ENCODE data around the gene R3HDM2.
A peak's percentile ranks its signal among the peaks of the same experiment; 100 is the strongest.

Gene R3HDM2

DNA sequence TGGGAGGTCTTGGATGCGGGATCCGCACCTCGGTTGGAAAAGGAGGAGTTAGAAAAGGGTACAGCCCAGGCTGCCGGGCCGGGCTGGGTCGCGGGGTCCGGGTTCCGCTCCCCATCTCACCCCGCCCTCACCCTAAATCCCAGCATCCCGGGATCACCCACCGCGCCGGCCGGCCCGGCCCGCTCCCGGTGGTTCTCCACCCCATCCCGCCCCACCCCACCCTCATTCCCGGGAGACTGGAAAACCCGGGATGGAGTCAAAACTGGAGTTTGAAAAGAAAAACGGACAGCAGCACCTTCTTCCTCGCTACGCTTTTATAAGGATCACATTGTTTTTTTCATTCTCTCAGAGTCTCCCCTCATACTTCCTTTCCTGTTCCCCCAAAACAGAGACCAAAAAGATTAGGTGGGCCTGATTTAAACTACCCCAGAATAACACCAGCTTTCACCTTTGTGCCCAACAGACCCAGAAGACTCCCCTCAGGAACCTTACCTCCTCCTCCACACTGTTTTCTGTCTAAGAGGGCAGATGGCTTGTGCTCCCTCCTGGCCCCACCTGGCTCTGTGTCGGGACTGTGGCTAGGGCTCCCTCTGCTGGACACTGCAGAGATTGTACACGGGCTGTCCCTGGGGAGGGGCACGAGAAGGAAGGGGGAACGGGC, 31.5 kb upstream of the R3HDM2 start:
- TF ChIP-seq, protein P1, sequence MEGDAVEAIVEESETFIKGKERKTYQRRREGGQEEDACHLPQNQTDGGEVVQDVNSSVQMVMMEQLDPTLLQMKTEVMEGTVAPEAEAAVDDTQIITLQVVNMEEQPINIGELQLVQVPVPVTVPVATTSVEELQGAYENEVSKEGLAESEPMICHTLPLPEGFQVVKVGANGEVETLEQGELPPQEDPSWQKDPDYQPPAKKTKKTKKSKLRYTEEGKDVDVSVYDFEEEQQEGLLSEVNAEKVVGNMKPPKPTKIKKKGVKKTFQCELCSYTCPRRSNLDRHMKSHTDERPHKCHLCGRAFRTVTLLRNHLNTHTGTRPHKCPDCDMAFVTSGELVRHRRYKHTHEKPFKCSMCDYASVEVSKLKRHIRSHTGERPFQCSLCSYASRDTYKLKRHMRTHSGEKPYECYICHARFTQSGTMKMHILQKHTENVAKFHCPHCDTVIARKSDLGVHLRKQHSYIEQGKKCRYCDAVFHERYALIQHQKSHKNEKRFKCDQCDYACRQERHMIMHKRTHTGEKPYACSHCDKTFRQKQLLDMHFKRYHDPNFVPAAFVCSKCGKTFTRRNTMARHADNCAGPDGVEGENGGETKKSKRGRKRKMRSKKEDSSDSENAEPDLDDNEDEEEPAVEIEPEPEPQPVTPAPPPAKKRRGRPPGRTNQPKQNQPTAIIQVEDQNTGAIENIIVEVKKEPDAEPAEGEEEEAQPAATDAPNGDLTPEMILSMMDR (conservative IDR thresholded peaks at IDR 0.05; ENCODE audit: low read depth) = peak; percentile 95
- peak overlapping the region; percentile 97 for H3K27ac ChIP-seq
- ChIA-PET POLR2A (ENCODE audit: low non-redundant PET) (no interaction called here), CTCF (interaction anchor here (0.6 to 1.8 kb wide), 10 partner anchors 11 to 1393 kb away, joined by 3 to 12 read pairs (median 4); no protein-coding TSS in a partner anchor)
- peak; percentile 94 for DNase-seq (ENCODE audit: low spot score)

DNA sequence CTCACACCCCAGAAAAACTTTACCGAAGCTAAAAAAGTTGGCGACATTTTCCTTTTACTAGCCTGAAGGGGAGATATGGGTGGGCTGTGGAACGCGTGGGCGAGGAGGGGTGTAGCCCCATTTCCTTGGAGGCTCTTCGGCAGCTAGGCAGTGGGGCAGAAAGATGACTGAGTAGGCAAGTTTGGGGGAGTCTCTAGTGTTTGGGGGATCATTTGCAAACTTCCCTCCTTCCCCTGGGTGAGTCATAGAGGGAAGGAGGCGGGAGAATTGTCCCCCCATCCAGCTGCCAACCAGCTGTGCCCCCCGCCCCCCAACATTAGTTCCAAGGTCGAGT, 31.0 kb upstream of the R3HDM2 start:
- DNase-seq (ENCODE audit: low spot score) = peak; percentile 42
- POLR2A ChIA-PET (ENCODE audit: low non-redundant PET) = no interaction called here
- CTCF ChIA-PET = interaction anchor here (0.6 to 1.8 kb wide), 9 partner anchors 11 to 1392 kb away, joined by 3 to 12 read pairs (median 4); no protein-coding TSS in a partner anchor
- peak overlapping the region; percentile 97 for H3K27ac ChIP-seq
- TF ChIP-seq, protein P1 (conservative IDR thresholded peaks at IDR 0.05; ENCODE audit: low read depth) = no peak

DNA sequence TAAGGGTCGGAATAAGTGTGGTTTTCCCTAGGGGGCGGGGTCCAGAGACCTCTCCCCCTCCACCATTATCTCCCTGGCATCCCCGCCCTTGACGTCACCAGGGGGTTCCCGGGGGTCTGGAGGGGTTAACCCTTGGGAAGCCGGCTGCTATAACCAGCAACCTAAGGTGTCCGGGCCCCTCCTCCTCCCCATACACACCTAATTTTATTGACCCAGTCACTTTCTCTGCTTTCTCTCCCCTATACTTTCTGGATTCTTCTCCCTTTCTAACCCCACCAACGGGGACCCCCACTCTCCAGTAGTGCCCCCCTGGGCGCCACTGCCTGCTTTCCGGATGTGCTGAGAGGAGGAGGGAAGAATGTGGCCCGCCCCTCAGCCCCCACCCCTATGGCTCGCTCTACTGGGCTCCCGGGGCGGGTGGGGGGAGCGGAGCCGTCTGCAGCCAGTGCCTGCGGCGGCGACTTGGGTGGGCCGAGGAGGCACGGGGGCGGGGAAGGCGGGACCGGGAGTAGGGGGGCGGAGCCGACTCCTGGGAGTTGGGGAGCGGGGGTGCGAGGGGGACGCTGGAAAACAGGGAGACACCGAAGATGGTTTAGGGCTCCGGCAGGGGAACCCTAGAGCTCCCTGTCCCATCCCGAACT, 30.6 kb upstream of the R3HDM2 start:
- peak overlapping the region; percentile 97 for H3K27ac ChIP-seq
- DNase-seq (ENCODE audit: low spot score) = peak; percentile 66
- CTCF ChIA-PET = interaction anchor here (0.6 to 1.8 kb wide), 2 partner anchors 13 to 443 kb away, joined by 3 to 12 read pairs; no protein-coding TSS in a partner anchor
- POLR2A ChIA-PET (ENCODE audit: low non-redundant PET) = no interaction called here
- TF ChIP-seq, protein P1 (conservative IDR thresholded peaks at IDR 0.05; ENCODE audit: low read depth) = no peak

DNA sequence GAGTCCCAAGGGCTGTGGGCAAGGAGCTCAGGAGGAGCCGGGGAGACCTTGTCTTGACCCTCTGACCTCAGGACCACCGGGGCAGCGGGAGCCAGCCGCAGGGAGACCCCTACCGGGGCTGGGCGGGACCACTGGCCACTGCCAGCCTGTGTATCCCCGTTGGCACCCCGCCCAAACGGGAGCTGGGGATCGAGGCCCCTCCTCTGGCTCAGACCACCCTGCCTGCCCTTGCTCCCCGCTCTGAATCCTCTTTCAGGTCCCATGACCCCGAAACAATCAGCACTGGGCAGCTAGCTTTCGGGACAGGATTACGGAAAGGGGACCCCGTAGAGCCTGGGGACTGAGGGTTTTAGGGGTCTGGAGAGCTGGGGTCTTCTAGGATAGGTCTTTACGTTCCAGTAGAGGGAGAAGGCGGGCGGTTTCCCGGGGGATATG, 30.0 kb upstream of the R3HDM2 start:
- DNase-seq (ENCODE audit: low spot score) = no peak
- TF ChIP-seq, protein P1 (conservative IDR thresholded peaks at IDR 0.05; ENCODE audit: low read depth) = no peak
- POLR2A ChIA-PET (ENCODE audit: low non-redundant PET) = no interaction called here
- peak overlapping the region; percentile 97 for H3K27ac ChIP-seq
- CTCF ChIA-PET = no interaction called here

DNA sequence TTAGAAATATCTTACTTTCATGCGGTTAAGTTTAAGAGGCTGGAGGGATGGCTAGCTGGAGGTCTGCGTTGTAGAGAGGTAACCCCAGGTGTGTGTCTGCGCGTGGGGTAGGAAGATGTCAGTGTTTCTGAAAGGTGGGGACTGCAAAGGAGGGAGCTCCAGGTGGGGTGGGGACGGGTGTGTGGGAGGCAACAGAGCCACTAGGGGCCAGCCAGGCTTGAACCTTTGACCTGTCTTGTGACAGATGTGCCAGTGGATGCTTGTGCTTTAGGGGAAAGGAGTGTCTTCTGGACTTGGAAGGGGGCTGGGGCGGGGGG, 29.6 kb upstream of the R3HDM2 start:
- peak overlapping the region; percentile 97 for H3K27ac ChIP-seq
- CTCF ChIA-PET = no interaction called here
- DNase-seq (ENCODE audit: low spot score) = no peak
- POLR2A ChIA-PET (ENCODE audit: low non-redundant PET) = no interaction called here
- TF ChIP-seq, protein P1 (conservative IDR thresholded peaks at IDR 0.05; ENCODE audit: low read depth) = no peak

DNA sequence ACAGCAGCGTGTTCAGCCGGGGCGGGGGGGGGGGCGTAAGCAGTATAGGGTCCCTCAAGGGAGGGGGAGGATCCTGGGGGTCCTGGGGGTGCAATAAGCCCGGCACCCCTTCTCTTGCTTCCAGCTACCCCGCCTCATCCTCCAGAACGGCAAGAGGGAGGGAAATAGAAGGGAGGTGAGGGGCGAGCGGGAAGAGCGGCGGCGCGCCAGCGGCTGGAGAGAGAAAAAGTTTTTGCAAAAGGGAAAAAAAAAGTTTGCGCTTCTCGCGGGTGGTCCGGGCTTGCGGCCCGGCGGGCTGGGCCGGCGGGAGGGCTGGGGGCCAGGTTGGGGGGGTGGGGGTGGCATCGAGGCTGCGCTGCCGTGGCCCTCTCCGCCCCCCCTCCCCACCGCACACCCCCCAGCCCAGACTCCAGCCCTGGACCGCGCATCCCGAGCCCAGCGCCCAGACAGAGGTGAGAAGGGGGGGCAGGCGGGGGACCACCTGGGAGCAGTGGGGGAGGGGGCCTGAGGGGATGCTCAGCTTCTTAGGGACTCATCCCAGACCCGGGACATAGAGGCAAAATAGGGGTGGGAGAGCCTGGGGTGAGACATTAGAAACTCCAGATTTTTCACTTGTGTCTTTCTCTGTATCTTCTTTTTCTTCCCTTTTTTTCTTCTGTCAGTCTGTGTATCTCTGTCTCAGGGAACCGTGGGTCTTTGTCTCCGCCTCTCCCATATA, 29.1 kb upstream of the R3HDM2 start, which contains the start of gene GLI1:
TSS of gene GLI1 (plus strand) at position 36 of the 718 bp plus-strand sequence. CDS start 3,907 bp downstream, outside the sequence.
- TF ChIP-seq, protein P1 (conservative IDR thresholded peaks at IDR 0.05; ENCODE audit: low read depth) = no peak
- CTCF ChIA-PET = interaction anchor here (0.6 to 1.4 kb wide), 7 partner anchors 12 to 257 kb away, joined by 3 to 5 read pairs (median 4); no protein-coding TSS in a partner anchor
- peak; percentile 63 for DNase-seq (ENCODE audit: low spot score)
- POLR2A ChIA-PET (ENCODE audit: low non-redundant PET) = no interaction called here
- peak within 1 kb of the TSS; percentile 97 for H3K27ac ChIP-seq
